Adrenal gland (tissue), 19 donors: ENCODE data around the gene PLA2G4F. TPM values are rescaled to one million over a fixed set of nuclear protein-coding genes. Genes with fewer than 3 reads are reported as not detected.

Experiments
- DNase-seq, 7 donors: peaks; one replicate each; pipeline ENCODE4 v3.0.0-alpha.2; 2019 to 2020
- H3K27ac ChIP-seq, 5 donors: fragments of 200-600 bp; sonication (generic) in 4 of 5; 1 replicate in 3 of 5; 2 replicates in 2 of 5; pipeline versions ENCODE4 v1.5.1 to v1.8.0; 2016 to 2020; ENCODE audit warnings: mild to moderate bottlenecking in 1 of 5
- H3K27me3 ChIP-seq: fragments of 200-600 bp; 2 replicates; pipeline ENCODE4 v1.8.0; 2021
- H3K36me3 ChIP-seq, 2 donors: fragments of 200-600 bp; replicated peaks in 1 of 2; 1 replicate in 1 of 2; 2 replicates in 1 of 2; pipeline versions ENCODE4 v1.5.1 to v1.8.0; 2018 to 2022
- H3K4me1 ChIP-seq, 2 donors: fragments of 200-600 bp; replicated peaks in 1 of 2; 1 replicate in 1 of 2; 2 replicates in 1 of 2; pipeline versions ENCODE4 v1.5.1 to v1.8.0; 2018 to 2021
- H3K4me3 ChIP-seq, 4 donors: fragments of 200-600 bp; sonication (generic) in 3 of 4; one replicate each; pipeline ENCODE4 v1.5.1; 2016 to 2018
- H3K9me3 ChIP-seq, 3 donors: fragments of 200-600 bp; sonication (generic) in 1 of 3; replicated peaks in 1 of 3; 1 replicate in 2 of 3; 2 replicates in 1 of 3; pipeline versions ENCODE4 v1.5.1 to v1.8.0; 2016 to 2021
- CTCF ChIP-seq, 6 experiments: fragments of 450-650 bp in 4 of 6; fragments of 200-600 bp in 2 of 6; sonication (generic) in 1 of 6; IDR thresholded peaks; 1 replicate in 5 of 6; 2 replicates in 1 of 6; pipeline versions ENCODE4 v1.5.1 to v1.8.0; 2016 to 2021; ENCODE audit warnings: antibody characterized with exemption in 6 of 6, mild to moderate bottlenecking in 2 of 6, moderate library complexity in 1 of 6
- POLR2A ChIP-seq, 2 donors: fragments of 450-650 bp; IDR thresholded peaks; one replicate each; pipeline ENCODE4 v1.6.1; 2017; ENCODE audit warnings: antibody characterized with exemption in 2 of 2, mild to moderate bottlenecking in 2 of 2, moderate library complexity in 1 of 2
- WGBS, 4 donors: extraction: QIAGEN DNeasy Blood & Tissue Kit in 2 of 4; methylation state at CpG; one replicate each; pipeline versions ENCODE4 v1.1.5 to v1.1.7; 2013 to 2017; 5-methylcytosine and 5-hydroxymethylcytosine counted together
- intact Hi-C, 2 donors: fragments of 100-400 bp; cut with DNase I; formaldehyde crosslinking; loops; one replicate each; pipeline versions ENCODE4 v1.14.1 to v1.15.0; 2022 to 2023
- long read RNA-seq, 10 donors: library from polyadenylated mRNA in 3 of 10; unstranded in 2 of 10; stranded (forward) in 1 of 10; transcript quantifications; one replicate each; pipeline ENCODE4 v2.0.0 and lab custom pipeline, GENCODE V29; 2021 to 2026
- polyA plus RNA-seq, 3 donors: library from polyadenylated mRNA; stranded (reverse); fragments of 200-250 nt in 2 of 3; fragments of 350-450 nt in 1 of 3; fragmentation: Illumina TruSeq in 1 of 3; extraction: RNeasy Lipid Tissue Mini Kit (QIAGEN cat#74804) in 1 of 3; gene quantifications; one replicate each; pipeline ENCODE4 v1.2.3, GENCODE V29; 2013 to 2014
- total RNA-seq, 9 donors: library from RNA; depleted of rRNA in 4 of 9; stranded (reverse); fragments of >200 nt in 4 of 9; fragments of 120-200 nt in 1 of 9; fragmentation: NEBNext Ultra II Directional in 1 of 9; extraction: Animal tissue kit (Norgen Biotek cat#: 25700) in 1 of 9; gene quantifications; one replicate each; pipeline versions ENCODE4 v1.1.0 to v1.2.4, GENCODE V29; 2013 to 2023
- donor health status: healthy with polysubstance abuse.
- donor health status: Bipolar disorder and iron deficiency.
- donor health status: DM: yes; HTN: yes; CAD: no.
- donor health status: DM: no; HTN: no; CAD: no.
- donor health status: DM: no; HTN: no; CAD: no.
- donor health status: DM: yes; HTN: yes; CAD: no.

Gene PLA2G4F
- total RNA-seq = under 1 TPM in 2 of 9 donors, not detected in 7; 0.11 to 0.29 TPM
- under 1 TPM in 1 of 3 donors, not detected in 2; 0.03 TPM for polyA plus RNA-seq
- long read RNA-seq, donor 1 = 0 reads
- long read RNA-seq, donor 2 = 0 reads
- long read RNA-seq, donor 3 = 0 reads
- long read RNA-seq, donor 4 = 0 reads
- long read RNA-seq, donor 5 = 0 reads
- long read RNA-seq, donor 6 = 0 reads
- long read RNA-seq, donor 7 = 0 reads
- long read RNA-seq, donor 8 = 0 reads
- long read RNA-seq, donor 9 = 0 reads
- long read RNA-seq, donor 10 = 0 reads

GRCh38 chr15:42156243-42156922 is at the start of gene PLA2G4F:
PLA2G4F (minus strand) TSS chr15:42156636; CDS start chr15:42156549, 87 bp downstream.
- Histone ChIP-seq H3K36me3 (peaks cover 0 to 25% of the 10 kb centered on the region in 2 donors), H3K27me3 (no peaks in the 10 kb centered on the region), H3K4me1 (peaks cover 8 to 12% of the 10 kb centered on the region in 2 donors), H3K4me3 (no peak within 1 kb of the TSS), H3K9me3 (no peaks in the 10 kb centered on the region), H3K27ac (no peak within 1 kb of the TSS)
- intact Hi-C loops = no loop called here
- 76 to 81% (median 78%) methylated on average over 5 to 8 of the region's 8 CpGs for WGBS, 4 donors
- no peak for DNase-seq
- TF ChIP-seq POLR2A (IDR thresholded peaks at IDR 0.05) (no peak), CTCF (IDR thresholded peaks at IDR 0.05) (no peak)

GRCh38 chr15:42203891-42204290 is 47.5 kb upstream of the PLA2G4F start:
- WGBS, 4 donors = 81 to 94% (median 87%) methylated on average over 3 of the region's 3 CpGs
- Histone ChIP-seq H3K4me1 (peaks cover 21 to 42% of the 10 kb centered on the region in 2 donors), H3K27ac (no peak overlapping the region), H3K27me3 (no peaks in the 10 kb centered on the region), H3K36me3 (peaks cover 0 to 3% of the 10 kb centered on the region in 2 donors), H3K4me3 (no peak overlapping the region), H3K9me3 (no peaks in the 10 kb centered on the region)
- intact Hi-C loops = no loop called here
- no peak for DNase-seq
- TF ChIP-seq POLR2A (IDR thresholded peaks at IDR 0.05) (no peak), CTCF (IDR thresholded peaks at IDR 0.05) (no peak)

- no peak overlapping the region for H3K27ac ChIP-seq
- DNase-seq = no peak
- H3K27me3 ChIP-seq = no peaks in the 10 kb centered on the region
- intact Hi-C loops = no loop called here
- H3K4me1 ChIP-seq = peaks cover 21 to 42% of the 10 kb centered on the region in 2 donors
- H3K4me3 ChIP-seq = no peak overlapping the region
- no peak for TF ChIP-seq POLR2A (IDR thresholded peaks at IDR 0.05)
- TF ChIP-seq CTCF (IDR thresholded peaks at IDR 0.05) = no peak
- H3K9me3 ChIP-seq = no peaks in the 10 kb centered on the region
- H3K36me3 ChIP-seq = peaks cover 0 to 7% of the 10 kb centered on the region in 2 donors
- WGBS, 4 donors = 41 to 51% (median 44%) methylated on average over 2 of the region's 2 CpGs
Measured at GRCh38 chr15:42202653-42203052, 46.2 kb upstream of the PLA2G4F start.

- no peaks in the 10 kb centered on the region for H3K9me3 ChIP-seq
- 94 to 100% (median 98%) methylated on average over 1 of the region's 1 CpG for WGBS, 4 donors
- H3K4me1 ChIP-seq = peaks cover 15 to 33% of the 10 kb centered on the region in 2 donors
- intact Hi-C loops = no loop called here
- H3K36me3 ChIP-seq = peaks cover 0 to 7% of the 10 kb centered on the region in 2 donors
- no peak overlapping the region for H3K4me3 ChIP-seq
- no peak overlapping the region for H3K27ac ChIP-seq
- H3K27me3 ChIP-seq = no peaks in the 10 kb centered on the region
- TF ChIP-seq CTCF (IDR thresholded peaks at IDR 0.05) (no peak), POLR2A (IDR thresholded peaks at IDR 0.05) (no peak)
- no peak for DNase-seq
Measured at GRCh38 chr15:42201801-42202200, 45.4 kb upstream of the PLA2G4F start.
